SJSA1 (cell line): Measurements from ENCODE around the gene MINPP1. TPM values are rescaled to one million over a fixed set of nuclear protein-coding genes. Genes with fewer than 3 reads are reported as not detected.

Source experiments
- DNase-seq, 2 experiments: peaks; one replicate each; pipeline ENCODE4 v3.0.0-alpha.2; 2015 to 2020; ENCODE audit warnings: low spot score in 2 of 2, low read depth in 1 of 2
- H3K27ac ChIP-seq: fragments of 250-450 bp; sonication (Bioruptor Pico); 2 replicates; pipeline ENCODE4 v1.5.1; 2020; ENCODE audit warnings: mild to moderate bottlenecking, moderate library complexity
- H3K27me3 ChIP-seq: fragments of 250-450 bp; sonication (Bioruptor Pico); replicated peaks from 2 replicates; pipeline ENCODE4 v1.5.1; 2020; ENCODE audit warnings: mild to moderate bottlenecking, moderate library complexity
- H3K36me3 ChIP-seq: fragments of 250-450 bp; sonication (Bioruptor Pico); 2 replicates; pipeline ENCODE4 v1.5.1; 2020; ENCODE audit warnings: mild to moderate bottlenecking
- H3K4me1 ChIP-seq: fragments of 250-450 bp; sonication (Bioruptor Pico); replicated peaks from 2 replicates; pipeline ENCODE4 v1.6.1; 2021; ENCODE audit warnings: mild to moderate bottlenecking
- H3K4me3 ChIP-seq: fragments of 250-450 bp; sonication (Bioruptor Pico); 2 replicates; pipeline ENCODE4 v1.5.1; 2020; ENCODE audit warnings: mild to moderate bottlenecking
- H3K9me3 ChIP-seq: fragments of 250-450 bp; sonication (Bioruptor Pico); replicated peaks from 2 replicates; pipeline ENCODE4 v1.5.1; 2020; ENCODE audit warnings: mild to moderate bottlenecking
- total RNA-seq: library from RNA; depleted of rRNA; stranded (reverse); fragments of >200 nt; shearing (Covaris generic); gene quantifications from 2 replicates; pipeline ENCODE4 v1.2.3, GENCODE V29; 2014; rRNA removed

MINPP1 gene
- total RNA-seq, 1 experiment from 2014 or later: 50.3 TPM

- H3K27ac ChIP-seq: no peak overlapping the region
- H3K27me3 ChIP-seq: no peaks in the 10 kb centered on the region
- H3K36me3 ChIP-seq: no peaks in the 10 kb centered on the region
- no peak overlapping the region for H3K4me3 ChIP-seq
- no peak for DNase-seq
- no peaks in the 10 kb centered on the region for H3K9me3 ChIP-seq
- H3K4me1 ChIP-seq: peaks cover 14% of the 10 kb centered on the region
Measured at GRCh38 chr10:87593702-87594101, 89.0 kb downstream of the MINPP1 start.

- Histone ChIP-seq H3K27me3 (no peaks in the 10 kb centered on the region), H3K4me3 (no peak overlapping the region), H3K36me3 (no peaks in the 10 kb centered on the region), H3K9me3 (no peaks in the 10 kb centered on the region), H3K4me1 (peaks cover 9% of the 10 kb centered on the region), H3K27ac (no peak overlapping the region)
- DNase-seq: no peak
Measured at GRCh38 chr10:87594181-87594580, 89.5 kb downstream of the MINPP1 start.

- no peak for DNase-seq
- H3K4me3 ChIP-seq: no peak overlapping the region
- no peaks in the 10 kb centered on the region for H3K36me3 ChIP-seq
- H3K27ac ChIP-seq: no peak overlapping the region
- H3K4me1 ChIP-seq: peaks cover 3% of the 10 kb centered on the region
- H3K27me3 ChIP-seq: no peaks in the 10 kb centered on the region
- no peaks in the 10 kb centered on the region for H3K9me3 ChIP-seq
Measured at GRCh38 chr10:87594864-87595263, 90.2 kb downstream of the MINPP1 start.

GRCh38 chr10:87596351-87596750 is 91.7 kb downstream of the MINPP1 start:
- Histone ChIP-seq H3K36me3 (no peaks in the 10 kb centered on the region), H3K27ac (no peak overlapping the region)
- no peak for DNase-seq

GRCh38 chr10:87598700-87599099 is 94.0 kb downstream of the MINPP1 start:
- no peaks in the 10 kb centered on the region for H3K9me3 ChIP-seq

More at GRCh38 chr10:87596351-87596750, 91.7 kb downstream of the MINPP1 start:
- no peak overlapping the region for H3K4me3 ChIP-seq
- no peaks in the 10 kb centered on the region for H3K4me1 ChIP-seq
- H3K9me3 ChIP-seq: no peaks in the 10 kb centered on the region
- H3K27me3 ChIP-seq: no peaks in the 10 kb centered on the region

GRCh38 chr10:87600581-87600980 is 95.9 kb downstream of the MINPP1 start:
- Histone ChIP-seq H3K27me3 (no peaks in the 10 kb centered on the region), H3K4me1 (peaks cover 15% of the 10 kb centered on the region), H3K4me3 (no peak overlapping the region), H3K27ac (no peak overlapping the region), H3K9me3 (no peaks in the 10 kb centered on the region), H3K36me3 (no peaks in the 10 kb centered on the region)
- DNase-seq: no peak

More at GRCh38 chr10:87598700-87599099, 94.0 kb downstream of the MINPP1 start:
- Histone ChIP-seq H3K4me3 (no peak overlapping the region), H3K27ac (no peak overlapping the region), H3K36me3 (no peaks in the 10 kb centered on the region), H3K4me1 (peaks cover 9% of the 10 kb centered on the region; the same call in 1 of the 2 replicates), H3K27me3 (no peaks in the 10 kb centered on the region)
- DNase-seq: no peak

Other genes starting within 250 kb of the MINPP1 start
- 1.4 and 2.0 TPM in 2 replicates for gene NUTM2D, start 147.1 kb upstream of the MINPP1 start, total RNA-seq
- gene PAPSS2, start 155.0 kb downstream of the MINPP1 start, total RNA-seq: 53.9 and 76.3 TPM in 2 replicates